ENCODE results near the gene SOX18.

GRCh38 chr20:64039293-64040160, 9.9 kb downstream of the SOX18 start:
- TF ChIP-seq CTCF (conservative IDR thresholded peaks at IDR 0.05 in 1 of 2, IDR thresholded peaks at IDR 0.05 in 1 of 2; ENCODE audit: extremely low read depth in 1 of 2, insufficient read depth in 1 of 2, low read depth in 1 of 2, low read length in 2 of 2) (no peak), EZH2 (IDR thresholded peaks at IDR 0.05; ENCODE audit: borderline replicate concordance, low read length) (no peak)
